NCI-H2227 treated with DMSO at 0.1 percent for 48 hours (cell line): ENCODE results near the gene FAM156B.
"Not testable (repeated sequence)": the region's sequence is repeated elsewhere in the genome, so short reads cannot be mapped to it uniquely, and the experiment has no call there.

Experiments
- DNase-seq: peaks from one replicate; lab custom pipeline; 2025; lab: John Stamatoyannopoulos, UW

FAM156B gene, protein sequence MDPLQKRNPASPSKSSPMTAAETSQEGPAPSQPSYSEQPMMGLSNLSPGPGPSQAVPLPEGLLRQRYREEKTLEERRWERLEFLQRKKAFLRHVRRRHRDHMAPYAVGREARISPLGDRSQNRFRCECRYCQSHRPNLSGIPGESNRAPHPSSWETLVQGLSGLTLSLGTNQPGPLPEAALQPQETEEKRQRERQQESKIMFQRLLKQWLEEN

GRCh38 chrX:52896855-52897709, at the start of gene FAM156B:
FAM156B (plus strand) TSS chrX:52897330; CDS start chrX:52907226, 9,896 bp downstream.
- not testable (repeated sequence) for DNase-seq

DNA sequence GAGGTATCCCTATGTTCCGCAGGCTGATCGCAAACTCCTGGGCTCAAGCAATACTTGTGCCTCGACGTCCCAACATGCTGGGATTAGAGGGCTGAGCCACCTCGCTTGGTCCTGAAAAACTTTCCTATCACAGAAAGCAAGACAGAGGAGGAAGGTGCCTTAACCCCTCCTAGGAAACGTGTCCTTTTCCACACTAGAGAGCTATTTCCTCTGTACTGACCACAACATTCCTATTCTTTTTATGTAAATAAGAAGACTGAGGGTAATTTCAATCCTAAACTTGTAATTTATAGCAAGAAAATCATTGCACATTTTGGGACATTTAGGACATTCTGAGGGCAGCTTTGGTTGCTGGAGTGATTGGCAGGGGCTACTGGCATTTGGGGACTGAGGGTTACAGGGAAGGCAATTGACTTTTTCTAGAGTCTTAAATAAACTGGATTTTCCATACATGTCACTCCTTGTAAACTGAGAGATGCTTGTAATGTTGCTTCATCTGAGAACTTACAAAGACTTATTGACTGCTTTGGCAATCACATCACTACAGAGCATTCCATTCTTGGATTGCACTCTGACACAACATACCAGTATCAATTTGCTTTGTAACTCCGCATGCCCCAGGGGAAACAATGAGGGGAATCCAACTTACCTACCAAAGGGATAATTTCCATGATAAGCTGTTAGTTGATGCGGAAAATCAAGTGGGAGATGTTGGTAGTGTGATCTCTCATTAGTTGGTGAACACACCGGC, 44.8 kb upstream of the FAM156B start:
- DNase-seq, result no peak

GRCh38 chrX:52856991-52857525, 40.1 kb upstream of the FAM156B start:
- not testable (repeated sequence) for DNase-seq

DNA sequence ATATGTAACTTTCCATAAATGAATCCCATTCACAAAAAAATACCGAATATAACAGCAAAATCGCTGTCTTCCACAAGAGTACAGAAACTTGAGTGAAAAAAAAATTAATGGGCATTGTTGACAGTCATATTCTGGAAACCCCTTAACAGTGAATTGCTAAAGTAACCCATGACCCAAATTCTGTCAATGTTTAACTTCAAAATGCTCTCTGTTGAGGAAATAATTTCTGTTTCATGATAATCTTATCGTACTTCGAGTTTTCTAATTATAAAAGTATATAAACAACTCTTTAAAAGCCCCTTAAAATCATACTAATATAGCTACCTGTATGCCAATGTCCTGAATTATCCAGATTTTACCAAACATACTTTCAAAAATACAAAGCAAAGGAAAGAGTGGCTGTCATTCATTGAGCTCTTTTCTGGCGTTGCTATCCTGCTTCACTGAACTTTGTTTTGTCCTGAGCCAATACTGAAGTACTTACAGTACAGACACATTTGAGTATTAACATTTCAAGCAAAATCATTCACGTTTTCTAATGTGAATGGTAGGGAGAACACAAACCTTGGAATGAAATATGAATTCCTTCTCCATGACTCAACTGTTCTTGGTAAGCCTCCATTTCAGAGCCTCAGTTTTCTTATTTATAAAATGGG, 31.7 kb upstream of the FAM156B start:
- DNase-seq, result no peak

DNA sequence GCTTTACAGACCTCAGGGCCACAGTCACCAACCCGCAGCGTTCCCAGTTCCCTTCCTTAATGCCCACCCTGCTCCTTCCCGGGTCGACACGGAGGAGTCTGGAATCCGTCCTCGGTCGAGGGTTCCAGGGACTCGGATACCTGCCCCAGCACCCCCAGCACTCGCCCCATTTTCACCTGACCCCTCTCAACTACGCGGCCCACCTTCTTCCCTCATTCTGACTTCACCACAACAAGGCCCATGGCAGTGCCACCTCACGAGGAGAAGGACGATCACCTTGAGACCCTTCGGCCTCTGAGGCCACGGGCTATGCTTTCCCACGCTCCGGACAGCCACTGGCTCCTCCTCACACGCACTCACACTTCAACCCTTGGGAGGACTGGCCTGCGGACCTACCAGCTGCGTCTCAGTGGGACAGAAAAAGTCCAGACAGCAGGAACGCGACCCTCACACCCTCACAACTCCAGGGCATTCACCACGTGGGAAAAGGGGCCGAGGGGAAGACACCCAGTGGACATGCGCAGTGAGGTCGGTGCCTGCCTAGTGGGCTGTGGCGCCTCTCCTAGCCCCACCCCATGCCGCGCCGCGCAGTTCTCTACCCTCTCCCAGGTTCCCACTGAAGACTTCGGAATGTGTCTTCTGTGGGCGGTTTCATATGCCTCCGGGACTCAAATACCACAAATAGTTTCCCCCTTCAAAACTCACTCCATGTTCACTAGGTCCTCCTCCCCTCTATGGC, 29.4 kb upstream of the FAM156B start, which contains the start of gene XAGE3:
TSS of gene XAGE3 (minus strand) at position 474 of the 739 bp plus-strand sequence. CDS start 950 bp downstream, outside the sequence.
- no peak for DNase-seq

DNA sequence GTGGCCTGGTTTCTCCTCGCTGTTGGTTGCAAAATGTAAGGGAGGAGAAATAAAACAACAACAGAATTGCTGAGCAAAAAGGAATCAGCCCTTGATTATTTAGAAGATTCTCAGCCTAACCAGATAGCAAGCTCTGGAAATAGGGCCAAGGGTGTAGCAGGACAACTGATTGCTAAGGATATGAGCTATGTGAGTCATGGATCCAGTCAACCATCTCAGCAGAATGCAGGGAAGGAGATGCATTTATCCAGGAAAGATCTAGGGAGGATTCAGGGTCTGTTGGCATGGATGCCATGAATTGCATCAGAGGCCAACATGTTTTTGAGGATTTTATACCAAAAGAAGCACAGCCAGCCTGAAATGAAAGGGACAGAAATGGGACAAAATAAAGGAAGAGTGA, 27.1 kb upstream of the FAM156B start:
- no peak for DNase-seq

DNA sequence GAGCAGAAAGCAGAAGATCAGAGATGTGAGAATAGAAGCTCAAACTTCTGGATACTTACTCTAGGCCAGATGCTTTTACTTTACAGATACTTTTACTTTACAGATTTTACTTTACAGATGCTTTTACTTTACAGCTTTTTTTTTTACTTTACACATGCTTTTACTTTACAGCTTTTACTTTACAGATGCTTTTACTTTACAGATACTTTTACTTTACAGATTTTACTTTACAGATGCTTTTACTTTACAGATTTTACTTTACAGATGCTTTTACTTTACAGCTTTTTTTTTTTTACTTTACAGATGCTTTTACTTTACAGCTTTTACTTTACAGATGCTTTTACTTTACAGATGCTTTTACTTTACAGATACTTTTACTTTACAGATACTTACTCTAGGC, 23.3 kb upstream of the FAM156B start:
- not testable (repeated sequence) for DNase-seq

DNA sequence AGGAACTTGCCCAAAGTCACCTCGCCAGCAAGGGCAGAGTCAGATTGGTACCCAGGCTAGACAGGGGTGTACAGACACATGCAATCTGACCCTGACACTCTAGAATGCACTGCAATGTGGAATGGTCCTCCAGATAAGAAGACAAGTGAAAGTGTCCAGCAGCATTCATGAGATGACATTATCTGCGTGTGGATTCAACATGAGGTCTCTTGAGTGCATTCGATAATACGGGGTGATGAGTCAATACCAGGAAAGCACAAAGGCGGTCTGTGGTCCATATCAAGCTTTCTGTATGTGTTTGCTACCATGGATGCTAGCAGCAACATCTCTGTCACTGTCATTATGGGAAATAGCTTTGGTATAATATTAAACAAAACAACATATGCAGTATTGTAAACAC, 22.5 kb upstream of the FAM156B start:
- DNase-seq, result no peak

DNA sequence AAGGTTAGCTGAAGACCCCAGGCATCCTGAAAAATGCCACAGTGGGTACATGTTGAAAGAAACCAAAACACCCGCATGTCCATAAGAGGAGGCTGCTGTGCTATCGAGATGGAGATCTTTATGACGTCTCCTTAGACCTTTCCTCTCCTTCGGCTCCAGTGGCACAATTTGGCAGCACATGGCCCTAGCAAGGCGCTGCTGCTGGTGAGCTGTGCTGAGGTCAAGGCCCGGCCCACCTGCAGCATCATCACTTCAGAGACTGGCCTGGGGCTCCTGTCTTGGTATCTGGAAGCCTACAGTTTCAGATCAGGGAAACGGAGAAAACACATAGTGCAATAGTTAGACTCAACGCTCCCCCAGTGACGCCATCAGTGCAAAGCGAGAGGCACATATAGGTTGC, 21.7 kb upstream of the FAM156B start:
- not testable (repeated sequence) for DNase-seq

DNA sequence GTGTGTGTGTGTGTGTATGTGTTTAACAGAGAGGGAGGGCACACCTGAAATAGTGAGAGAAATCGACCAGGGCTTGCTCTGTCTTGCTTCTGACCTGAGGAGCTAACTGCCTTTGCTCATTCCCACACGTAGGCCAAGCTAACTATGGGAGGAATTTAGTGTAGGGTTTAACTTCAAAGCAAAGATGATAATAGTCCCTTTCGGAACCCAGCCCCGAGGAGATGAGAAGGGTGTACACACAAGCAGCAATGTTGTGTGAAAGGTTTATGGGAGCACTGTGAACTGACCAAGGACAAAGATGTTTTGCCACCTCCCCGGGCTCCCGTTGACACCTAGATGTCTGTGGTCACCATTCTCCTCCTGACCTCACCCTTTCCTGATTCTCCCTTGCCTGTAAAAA, 20.7 kb upstream of the FAM156B start:
- not testable (repeated sequence) for DNase-seq

GRCh38 chrX:52887459-52887858, 9.7 kb upstream of the FAM156B start:
- not testable (repeated sequence) for DNase-seq

DNA sequence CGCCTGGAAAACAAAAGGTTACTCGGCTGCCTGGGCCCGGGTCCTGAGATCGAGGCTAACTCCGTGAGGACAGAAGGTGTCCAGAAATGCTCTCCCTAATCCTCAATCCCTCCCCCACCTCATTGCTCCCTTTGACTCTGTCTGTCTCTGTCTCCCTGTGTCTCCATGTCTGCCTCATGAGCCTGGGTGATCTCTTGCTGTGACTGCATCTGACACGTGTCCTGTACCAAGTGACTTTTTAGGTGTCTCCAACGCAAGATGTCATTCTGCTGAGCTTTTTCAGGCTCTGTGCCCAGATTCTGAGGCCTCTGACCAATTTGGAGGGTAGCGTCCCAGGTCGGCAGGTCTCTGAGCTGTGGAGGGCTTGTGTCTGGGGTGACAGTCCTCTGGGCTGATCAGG, 9.0 kb upstream of the FAM156B start:
- not testable (repeated sequence) for DNase-seq

DNA sequence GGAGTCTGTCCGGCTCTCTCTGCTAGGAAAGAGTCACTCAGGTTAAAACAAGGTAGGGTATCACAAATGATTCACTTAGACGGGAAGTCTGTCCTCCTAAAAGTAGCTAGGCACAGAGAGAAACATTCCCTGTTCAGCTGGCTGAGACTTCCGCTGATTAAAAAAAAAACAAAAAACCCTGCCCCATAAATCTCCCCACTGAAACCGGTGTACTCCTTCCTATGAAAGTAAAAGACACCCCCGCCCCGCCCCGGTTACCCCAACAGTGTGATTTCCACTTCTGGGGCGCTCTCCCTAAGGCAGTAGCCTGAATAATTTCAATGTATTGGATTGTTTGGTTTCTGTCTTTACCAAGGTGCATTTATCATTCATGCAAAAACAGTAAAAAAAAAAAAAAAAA, 692 bp upstream of the FAM156B start:
- not testable (repeated sequence) for DNase-seq

DNA sequence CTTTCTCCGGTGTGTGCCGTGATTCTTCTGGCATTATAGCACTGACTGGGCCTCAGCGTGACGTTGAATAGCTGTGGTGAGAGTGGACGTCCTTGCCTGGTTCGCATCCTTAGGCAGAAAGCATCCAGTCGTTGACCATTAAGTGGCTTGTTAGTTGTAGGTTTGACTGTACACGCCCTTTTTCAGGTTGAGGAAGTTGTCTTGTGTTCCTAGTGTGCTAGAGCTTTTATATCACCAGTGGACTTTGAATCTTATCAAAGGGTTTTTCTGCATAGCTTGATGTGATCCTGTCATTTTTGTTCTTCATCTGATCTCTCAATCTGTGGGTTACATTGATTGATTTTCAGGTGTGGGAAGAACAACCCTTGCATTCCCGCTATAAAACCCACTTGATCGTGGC, 8.4 kb downstream of the FAM156B start:
- DNase-seq, result not testable (repeated sequence)

DNA sequence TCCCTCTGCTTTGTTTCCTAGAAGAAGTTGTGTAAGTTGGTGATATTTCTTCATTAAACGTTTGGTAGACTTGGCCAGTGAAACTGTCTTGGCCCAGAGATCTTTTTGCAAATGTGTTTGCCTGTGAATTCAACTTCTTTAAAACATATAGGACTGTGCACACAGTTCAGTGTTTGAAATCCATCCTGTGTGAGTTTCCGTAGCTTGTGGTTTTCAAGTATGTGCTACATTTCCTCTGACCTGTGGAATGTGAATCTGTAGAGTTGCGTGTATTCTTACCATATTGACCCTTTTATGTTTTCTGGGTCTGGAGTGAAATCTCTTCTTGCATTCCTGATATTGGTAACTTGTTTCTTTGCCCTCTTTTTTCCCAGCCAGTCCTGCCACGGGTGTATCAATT, 8.9 kb downstream of the FAM156B start:
- not testable (repeated sequence) for DNase-seq

- not testable (repeated sequence) for DNase-seq
These were observed 10.0 kb downstream of the FAM156B start for GRCh38 chrX:52907137-52907536.

- DNase-seq, result not testable (repeated sequence)
These were observed 10.8 kb downstream of the FAM156B start for GRCh38 chrX:52907900-52908299.

GRCh38 chrX:52909313-52909969, 12.3 kb downstream of the FAM156B start:
- DNase-seq, result not testable (repeated sequence)

DNA sequence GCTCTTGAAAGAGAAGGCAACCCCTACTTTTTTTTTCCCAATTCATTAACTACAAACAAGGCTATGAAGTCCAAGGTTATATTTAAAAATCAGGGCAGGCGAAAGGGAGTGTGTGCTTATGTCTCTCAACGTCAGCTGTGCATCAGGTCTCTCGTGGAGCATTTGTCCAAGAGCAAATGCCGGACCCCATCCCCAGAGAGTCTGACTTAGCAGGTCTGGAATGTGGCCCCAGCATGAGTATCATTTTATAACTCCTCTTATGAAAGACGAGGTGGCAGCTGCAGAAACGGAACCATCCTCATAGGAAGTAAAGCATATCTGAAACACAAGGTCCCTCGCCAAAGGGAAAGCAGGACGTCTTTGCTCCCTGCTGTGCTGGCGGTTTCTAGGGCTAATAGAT, 16.6 kb downstream of the FAM156B start:
- DNase-seq, result not testable (repeated sequence)

- DNase-seq, result not testable (repeated sequence)
These were observed 17.6 kb downstream of the FAM156B start for GRCh38 chrX:52914704-52915103.
